GM18907 (cell line): ENCODE results near the gene PROB1.
"Not testable (repeated sequence)": the region's sequence is repeated elsewhere in the genome, so short reads cannot be mapped to it uniquely, and the experiment has no call there.

ENCODE experiments used
- ATAC-seq: cut with Tn5 transposase; IDR thresholded peaks from one replicate; pipeline ENCODE4 v1.9.1; 2021; ENCODE audit warnings: mild to moderate bottlenecking, moderate library complexity; ENCODE audit not compliant: unreplicated experiment

Gene PROB1

GRCh38 chr5:139379626-139380449 lies 15.1 kb downstream of the PROB1 start:
- no peak for ATAC-seq

DNA sequence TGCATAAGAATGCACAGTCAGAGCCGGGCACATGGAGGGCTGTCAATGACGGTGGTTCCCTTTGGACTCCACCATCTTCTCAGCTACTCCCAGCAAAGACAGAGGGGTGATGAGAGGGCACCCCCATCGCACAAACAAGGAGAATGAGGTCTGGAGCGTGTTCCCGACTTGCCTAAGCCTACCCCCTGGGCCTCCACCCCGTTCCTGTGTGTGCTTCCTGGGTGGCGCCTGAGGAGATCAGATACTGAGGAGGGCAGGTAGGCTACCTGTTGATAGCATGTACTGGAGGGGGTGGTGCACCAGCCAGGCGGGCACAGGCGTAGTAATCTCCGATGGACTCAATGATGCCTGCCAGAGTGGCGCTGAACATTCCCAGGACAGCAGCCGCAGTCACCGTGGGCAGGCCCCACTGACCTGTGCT lies 16.0 kb downstream of the PROB1 start:
- ATAC-seq: no peak

GRCh38 chr5:139378101-139378825 lies 16.6 kb downstream of the PROB1 start:
- ATAC-seq: no peak

- no peak for ATAC-seq
These were observed 17.7 kb downstream of the PROB1 start for GRCh38 chr5:139377226-139377625.

DNA sequence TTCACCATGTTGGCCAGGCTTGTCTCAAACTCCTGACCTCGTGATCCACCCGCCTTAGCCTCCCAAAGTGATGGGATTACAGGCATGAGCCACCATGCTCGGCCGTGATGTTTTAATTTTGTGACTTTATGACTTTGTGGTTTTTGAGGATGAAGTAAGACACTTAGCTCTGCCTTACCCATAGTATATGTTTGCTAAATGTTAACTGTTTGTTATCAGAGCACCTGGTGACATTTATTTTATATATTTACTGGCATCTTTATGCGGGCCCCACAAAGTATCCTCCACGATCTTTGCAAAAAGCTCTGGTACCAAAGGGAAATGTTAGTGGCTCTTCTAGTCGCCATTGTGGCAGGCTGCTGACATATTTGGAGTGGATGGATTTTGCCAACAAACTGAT lies 18.5 kb downstream of the PROB1 start:
- no peak for ATAC-seq

GRCh38 chr5:139374909-139375308 lies 20.0 kb downstream of the PROB1 start:
- no peak for ATAC-seq

DNA sequence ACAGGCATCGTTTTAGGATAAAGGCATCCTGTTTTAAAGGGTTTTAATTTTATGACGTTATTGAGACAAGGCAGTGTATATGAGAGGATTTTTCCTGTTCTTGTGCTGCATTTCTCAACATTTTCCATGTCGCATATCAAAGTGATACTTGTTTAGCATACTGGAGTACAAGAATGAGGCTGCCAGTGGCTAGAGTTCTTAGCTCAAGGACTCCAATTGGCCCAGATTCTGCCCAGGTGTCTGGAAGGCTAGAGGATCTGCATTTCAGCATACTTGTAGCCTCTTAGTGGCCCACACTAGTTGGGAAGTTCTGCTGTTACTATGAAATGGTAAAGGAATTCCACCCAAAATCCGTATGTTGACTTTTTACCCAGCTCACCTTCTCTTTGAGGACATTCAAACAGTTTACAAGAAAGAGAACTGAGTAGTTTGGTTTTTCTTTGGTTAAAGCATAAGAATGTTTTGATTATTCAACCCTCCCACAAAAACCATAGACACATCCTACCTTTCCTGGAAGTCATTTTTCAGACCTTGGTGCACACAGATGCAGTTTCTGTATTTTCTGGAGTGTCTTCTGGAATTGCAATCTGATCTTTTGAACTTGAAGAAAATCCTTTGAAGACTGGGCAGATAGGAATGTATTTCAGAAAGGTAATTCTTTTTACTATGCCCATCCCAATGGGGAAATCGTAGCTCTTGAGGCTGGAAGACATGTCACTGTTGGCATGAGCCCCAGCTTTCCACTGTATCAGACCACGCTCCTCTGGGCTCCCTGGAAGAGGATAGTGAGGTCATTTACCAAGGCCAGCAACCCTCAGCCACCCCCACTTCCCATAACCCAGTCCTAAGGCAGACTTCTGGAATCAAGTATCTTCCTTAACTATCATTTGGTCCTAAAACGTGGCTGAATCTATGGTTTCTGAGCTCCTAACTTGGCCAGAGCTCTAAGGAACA lies 23.1 kb downstream of the PROB1 start:
- no peak for ATAC-seq

DNA sequence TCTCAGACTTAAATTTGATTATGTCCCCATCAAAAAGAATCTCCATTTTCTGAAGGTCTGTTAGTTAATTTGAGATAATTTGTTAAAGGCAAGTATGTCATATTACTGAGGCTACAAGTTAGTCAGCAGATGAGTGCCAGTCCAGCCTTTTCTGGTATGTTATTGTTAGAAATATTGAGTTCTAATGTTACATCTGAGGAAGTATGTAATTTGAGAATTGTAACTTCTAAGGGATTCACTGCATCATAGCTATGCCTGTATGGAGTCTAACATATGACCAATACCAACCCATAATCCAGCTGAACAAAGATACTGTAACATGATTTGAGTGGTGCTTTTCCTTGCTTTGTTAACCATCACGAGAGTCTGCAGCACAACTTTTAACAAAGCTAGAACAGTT lies 25.7 kb downstream of the PROB1 start:
- ATAC-seq: no peak

- ATAC-seq: no peak
These were observed 26.3 kb downstream of the PROB1 start for GRCh38 chr5:139368613-139369012.

DNA sequence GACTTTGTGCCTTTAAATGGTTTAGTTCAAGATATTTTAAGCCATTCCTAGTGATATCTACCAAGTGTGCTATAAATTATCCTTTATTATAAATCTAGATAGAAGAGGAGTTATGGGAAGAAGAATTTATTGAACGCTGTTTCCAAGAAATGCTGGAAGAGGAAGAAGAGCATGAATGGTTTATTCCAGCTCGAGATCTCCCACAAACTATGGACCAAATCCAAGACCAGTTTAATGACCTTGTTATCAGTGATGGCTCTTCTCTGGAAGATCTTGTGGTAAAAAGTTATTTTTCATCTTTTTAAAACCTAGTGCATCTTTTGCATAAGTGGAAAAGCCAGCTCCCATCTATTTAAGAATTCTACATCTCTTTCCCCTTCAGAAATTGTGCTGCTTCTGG lies 30.4 kb downstream of the PROB1 start:
- no peak for ATAC-seq

DNA sequence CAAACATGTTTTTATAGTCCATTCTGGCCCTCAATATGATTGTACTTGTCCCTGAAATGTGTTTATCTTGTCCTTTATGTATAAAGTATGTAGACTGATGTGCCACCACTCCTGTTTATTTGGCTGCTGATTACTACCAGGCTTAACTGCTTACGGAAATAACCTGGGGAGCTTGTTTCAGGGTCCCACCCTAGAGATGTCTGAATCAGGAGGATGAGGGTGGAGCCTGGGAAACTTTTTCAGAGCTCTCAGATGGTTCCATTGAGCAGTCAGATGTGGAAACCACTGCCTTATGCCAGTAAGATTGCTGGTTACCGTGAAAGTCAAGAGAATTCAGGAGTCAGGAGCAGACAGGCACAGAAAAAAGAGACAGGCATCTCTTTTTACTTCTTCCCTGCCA lies 31.0 kb downstream of the PROB1 start:
- no peak for ATAC-seq

- no peak for ATAC-seq
These were observed 33.0 kb downstream of the PROB1 start for GRCh38 chr5:139361835-139362429.

DNA sequence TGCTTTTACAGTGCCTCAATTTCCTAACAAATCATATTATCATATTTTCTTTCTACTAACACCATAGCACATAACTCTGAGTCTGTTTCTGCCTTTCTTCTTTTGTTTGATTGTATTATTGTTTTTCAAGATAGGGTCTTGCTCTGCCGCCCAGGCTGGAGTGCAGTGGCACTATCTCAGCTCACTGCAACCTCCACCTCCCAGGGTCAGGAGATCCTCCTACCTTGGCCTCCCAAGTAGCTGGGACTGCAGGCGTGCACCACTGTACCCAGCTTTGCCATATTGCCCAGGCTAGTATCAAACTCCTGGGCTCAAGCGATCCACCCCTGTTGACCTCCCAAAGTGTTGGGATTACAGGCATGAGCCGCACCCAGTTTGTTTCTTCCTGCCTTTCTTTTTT lies 34.5 kb downstream of the PROB1 start:
- no peak for ATAC-seq

- ATAC-seq: no peak
These were observed 36.8 kb downstream of the PROB1 start for GRCh38 chr5:139358064-139358463.

- ATAC-seq: not testable (repeated sequence)
These were observed 39.0 kb downstream of the PROB1 start for GRCh38 chr5:139355900-139356299.

DNA sequence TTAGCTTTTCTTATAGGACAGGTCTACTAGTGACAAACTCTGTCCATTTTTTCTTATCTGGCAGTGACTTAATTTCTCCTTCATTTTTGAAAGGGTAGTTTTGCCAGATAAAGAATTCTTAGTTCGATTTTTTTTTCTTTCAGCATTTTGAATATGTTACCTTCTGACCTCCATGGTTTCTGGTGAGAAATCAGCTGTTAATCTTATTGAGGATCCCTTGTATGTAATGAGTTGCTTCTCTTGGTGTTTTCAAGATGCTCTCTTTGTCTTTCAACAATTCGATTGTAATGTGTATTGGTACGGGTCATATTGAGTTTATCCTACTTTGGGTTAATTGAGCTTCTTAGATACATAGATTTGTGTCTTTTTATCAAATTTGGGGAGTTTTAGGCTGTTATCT lies 40.7 kb downstream of the PROB1 start:
- no peak for ATAC-seq

- ATAC-seq: not testable (repeated sequence)
These were observed 47.0 kb downstream of the PROB1 start for GRCh38 chr5:139347863-139348262.

DNA sequence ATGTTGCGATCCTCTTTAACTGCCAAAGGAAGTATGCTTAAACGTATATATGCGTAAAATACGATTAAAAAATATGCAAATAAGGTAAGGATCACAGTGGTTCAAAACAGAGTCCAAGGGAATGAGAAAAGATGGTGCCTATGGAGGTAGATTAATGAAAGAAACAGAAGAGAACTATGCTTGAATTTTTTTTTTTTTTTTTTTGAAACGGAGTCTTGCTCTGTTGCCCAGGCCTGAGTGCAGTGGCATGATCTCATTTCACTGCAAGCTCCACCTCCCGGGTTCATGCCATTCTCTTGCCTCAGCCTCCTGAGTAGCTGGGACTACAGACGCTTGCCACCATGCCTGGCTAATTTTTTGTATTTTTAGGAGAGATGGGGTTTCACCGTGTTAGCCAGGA lies 49.5 kb downstream of the PROB1 start:
- not testable (repeated sequence) for ATAC-seq

DNA sequence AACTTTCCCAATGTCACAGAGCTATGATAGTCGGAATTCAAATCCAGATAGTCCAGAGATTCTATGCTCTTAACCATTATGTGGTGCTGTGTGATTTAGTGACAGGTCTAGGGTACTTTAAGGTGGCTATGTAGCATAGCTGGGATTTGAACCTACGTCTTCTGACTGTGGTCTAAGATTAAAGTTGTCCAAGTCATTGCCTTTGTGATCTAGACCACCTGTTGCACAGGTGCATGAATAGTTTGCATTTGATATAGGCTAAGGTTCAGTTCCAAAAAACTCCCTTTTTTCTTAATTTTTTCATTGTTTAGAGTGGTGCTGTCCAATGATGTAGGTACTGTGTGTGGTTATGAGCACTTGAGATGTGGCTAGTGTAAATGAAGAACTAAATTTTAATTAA lies 50.7 kb downstream of the PROB1 start:
- ATAC-seq: no peak

- ATAC-seq: no peak
These were observed 51.4 kb downstream of the PROB1 start for GRCh38 chr5:139343476-139343875.

DNA sequence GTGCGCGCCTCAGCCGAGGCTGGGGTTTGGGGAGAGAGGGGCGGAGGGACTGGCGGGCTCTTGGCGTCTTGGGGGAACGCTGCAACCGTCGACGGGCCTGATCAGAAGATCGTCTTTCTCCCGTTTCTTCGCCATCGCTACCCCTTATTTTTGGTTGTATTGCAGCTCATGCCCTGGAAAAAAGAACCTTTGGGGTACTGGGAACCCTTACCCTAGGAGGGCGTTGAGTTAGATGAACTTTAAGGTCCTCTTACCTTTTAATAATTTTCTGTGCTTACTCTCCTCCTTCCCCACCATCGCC lies 52.5 kb downstream of the PROB1 start:
- no peak for ATAC-seq
